HepG2 (cell line): Measurements from ENCODE around the gene TBC1D20. TPM values are rescaled to one million over a fixed set of nuclear protein-coding genes. Genes with fewer than 3 reads are reported as not detected.
A peak's percentile ranks its signal among the peaks of the same experiment; 100 is the strongest.

Experiments used
- BRCA1 ChIP-seq: sonication (generic); formaldehyde crosslinking; IDR thresholded peaks from 2 replicates; pipeline ENCODE4 v1.4.0; 2020; ENCODE audit warnings: missing genetic modification reagents
- ETV6 ChIP-seq: sonication (generic); formaldehyde crosslinking; conservative IDR thresholded peaks from 2 replicates; pipeline ENCODE4 v1.4.0; 2020; ENCODE audit warnings: missing genetic modification reagents
- KDM1A ChIP-seq: IDR thresholded peaks from 2 replicates; pipeline ENCODE4 v1.6.1; 2016; ENCODE audit warnings: missing compliant biosample characterization
- MIER2 ChIP-seq: IDR thresholded peaks from 2 replicates; pipeline ENCODE4 v1.6.1; 2016; ENCODE audit warnings: missing biosample characterization, missing genetic modification reagents
- NFE2L2 ChIP-seq: fragments of 150-350 bp; IDR thresholded peaks from 2 replicates; pipeline ENCODE4 v1.6.1; 2014; ENCODE audit warnings: low read length
- NR2C2 ChIP-seq: sonication (generic); formaldehyde crosslinking; IDR thresholded peaks from 2 replicates; pipeline ENCODE4 v1.4.0; 2020; ENCODE audit warnings: missing genetic modification reagents, mild to moderate bottlenecking, moderate library complexity, borderline replicate concordance
- PRPF4 ChIP-seq: fragments of 200-400 bp; formaldehyde crosslinking; IDR thresholded peaks from 2 replicates; pipeline ENCODE4 v1.6.1; 2016; ENCODE audit warnings: low read length, low read depth; ENCODE audit not compliant: poor library complexity, severe bottlenecking
- RBAK ChIP-seq: sonication (generic); formaldehyde crosslinking; IDR thresholded peaks from 2 replicates; pipeline ENCODE4 v1.5.1; 2020; ENCODE audit warnings: mild to moderate bottlenecking, missing genetic modification reagents
- RFX1 ChIP-seq: fragments of 450-650 bp; IDR thresholded peaks from 2 replicates; pipeline ENCODE4 v1.6.1; 2017
- SRSF9 ChIP-seq: fragments of 200-400 bp; formaldehyde crosslinking; IDR thresholded peaks from 2 replicates; pipeline ENCODE4 v1.6.1; 2018; ENCODE audit warnings: borderline replicate concordance, mild to moderate bottlenecking, low read depth, low read length; ENCODE audit not compliant: insufficient read depth, poor library complexity, severe bottlenecking
- TARDBP ChIP-seq: sonication (generic); formaldehyde crosslinking; IDR thresholded peaks from 2 replicates; pipeline ENCODE4 v1.8.0; 2022; ENCODE audit warnings: mild to moderate bottlenecking, missing genetic modification reagents
- ZEB1 ChIP-seq: IDR thresholded peaks from 2 replicates; pipeline ENCODE4 v1.6.1; 2012; ENCODE audit warnings: mild to moderate bottlenecking, low read depth, inconsistent platforms; ENCODE audit not compliant: insufficient replicate concordance
- ZKSCAN8 ChIP-seq: IDR thresholded peaks from 2 replicates; pipeline ENCODE4 v1.6.1; 2016; ENCODE audit warnings: borderline replicate concordance, missing genetic modification reagents, missing compliant biosample characterization
- ZNF124 ChIP-seq: sonication (generic); formaldehyde crosslinking; IDR thresholded peaks from 2 replicates; pipeline ENCODE4 v1.4.0; 2020; ENCODE audit warnings: missing genetic modification reagents
- ZNF326 ChIP-seq: sonication (generic); formaldehyde crosslinking; IDR thresholded peaks from 2 replicates; pipeline ENCODE4 v1.4.0; 2020; ENCODE audit warnings: missing genetic modification reagents, borderline replicate concordance
- ZNF552 ChIP-seq: sonication (generic); formaldehyde crosslinking; IDR thresholded peaks from 2 replicates; pipeline ENCODE4 v1.9.0; 2022; ENCODE audit warnings: missing genetic modification reagents, mild to moderate bottlenecking, borderline replicate concordance
- ZNF709 ChIP-seq: sonication (generic); formaldehyde crosslinking; IDR thresholded peaks from 2 replicates; pipeline ENCODE4 v1.5.0; 2020; ENCODE audit warnings: mild to moderate bottlenecking, missing genetic modification reagents
- polyA plus RNA-seq, 8 experiments: library from polyadenylated mRNA; depleted of rRNA in 3 of 8; stranded (reverse) in 7 of 8; unstranded in 1 of 8; fragments of >200 nt; fragmentation: Illumina TruSeq in 4 of 8; extraction: Trizol in 4 of 8; gene quantifications; 2 replicates each; pipeline versions ENCODE4 v1.2.1 to v1.2.3, GENCODE V29; 2011 to 2016; ENCODE audit warnings: low read depth in 4 of 8, missing spikeins in 1 of 8, mixed read lengths in 1 of 8; ENCODE audit not compliant: insufficient read depth in 1 of 8
- total RNA-seq, 5 experiments: library from RNA; depleted of rRNA; stranded (reverse); fragments of >200 nt; fragmentation: Illumina TruSeq; extraction: Trizol; gene quantifications; 2 replicates each; pipeline ENCODE4 v1.2.3, GENCODE V29; 2016; ENCODE audit warnings: low read depth in 1 of 5
- TF ChIP-seq, protein P1 (sequence below): sonication (generic); formaldehyde crosslinking; IDR thresholded peaks from 2 replicates; pipeline ENCODE4 v1.4.0; 2020; ENCODE audit warnings: missing genetic modification reagents, borderline replicate concordance
- TF ChIP-seq, protein P2 (sequence below): IDR thresholded peaks from 2 replicates; pipeline ENCODE4 v1.6.1; 2012; ENCODE audit warnings: inconsistent platforms
- TF ChIP-seq, protein P3 (sequence below): sonication (generic); formaldehyde crosslinking; IDR thresholded peaks from 2 replicates; pipeline ENCODE4 v1.4.0; 2020; ENCODE audit warnings: mild to moderate bottlenecking, missing genetic modification reagents
- TF ChIP-seq, protein P4 (sequence below): sonication (generic); formaldehyde crosslinking; IDR thresholded peaks from 2 replicates; pipeline ENCODE4 v1.8.0; 2022; ENCODE audit warnings: mild to moderate bottlenecking, missing genetic modification reagents, borderline replicate concordance

Gene TBC1D20
- total and polyA plus RNA-seq, 2 of the 13 experiments (the other 11 are each of a cell fraction or from before 2014, with no cell fraction given): 36.6 to 47.1 TPM

DNA sequence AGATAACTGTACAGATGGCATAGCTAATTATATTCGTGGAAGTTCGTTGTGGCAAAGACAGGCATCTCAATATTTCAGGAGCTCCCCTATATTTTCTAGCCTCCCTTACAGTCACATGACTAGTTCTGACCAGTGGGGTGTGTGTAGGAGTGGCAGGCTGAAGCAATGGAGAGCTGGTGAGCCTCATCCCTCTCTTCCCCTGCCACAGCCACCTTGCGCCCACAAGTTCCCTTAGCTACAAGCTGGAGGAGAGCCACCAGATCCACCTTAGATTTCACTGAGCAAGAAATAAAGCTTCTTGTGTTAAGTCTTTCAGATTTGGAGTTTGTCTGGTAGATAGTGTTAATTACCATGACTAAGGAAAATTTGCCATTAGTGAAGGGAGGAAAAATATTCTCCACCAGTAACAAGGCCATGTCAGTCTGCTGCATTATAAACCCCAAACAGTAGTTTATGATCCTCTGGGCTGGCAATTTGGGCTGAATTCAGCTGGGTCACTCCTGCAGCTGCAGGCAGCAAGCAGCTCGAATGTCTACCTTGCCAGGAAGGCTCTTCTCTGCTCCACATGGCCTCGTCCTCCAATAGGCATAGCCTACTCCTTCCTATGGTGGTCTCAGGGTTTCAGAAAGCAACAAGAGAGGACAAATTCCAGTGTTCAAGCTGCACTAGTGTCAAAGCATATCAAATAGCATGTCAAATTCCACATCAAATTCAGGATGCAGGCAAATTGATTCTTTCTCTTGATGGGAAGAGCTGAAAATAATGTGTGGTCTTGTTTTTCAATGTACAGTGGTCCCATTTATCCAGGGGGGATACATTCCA lies 61.7 kb downstream of the TBC1D20 start (continued):
- TF ChIP-seq, protein P1, sequence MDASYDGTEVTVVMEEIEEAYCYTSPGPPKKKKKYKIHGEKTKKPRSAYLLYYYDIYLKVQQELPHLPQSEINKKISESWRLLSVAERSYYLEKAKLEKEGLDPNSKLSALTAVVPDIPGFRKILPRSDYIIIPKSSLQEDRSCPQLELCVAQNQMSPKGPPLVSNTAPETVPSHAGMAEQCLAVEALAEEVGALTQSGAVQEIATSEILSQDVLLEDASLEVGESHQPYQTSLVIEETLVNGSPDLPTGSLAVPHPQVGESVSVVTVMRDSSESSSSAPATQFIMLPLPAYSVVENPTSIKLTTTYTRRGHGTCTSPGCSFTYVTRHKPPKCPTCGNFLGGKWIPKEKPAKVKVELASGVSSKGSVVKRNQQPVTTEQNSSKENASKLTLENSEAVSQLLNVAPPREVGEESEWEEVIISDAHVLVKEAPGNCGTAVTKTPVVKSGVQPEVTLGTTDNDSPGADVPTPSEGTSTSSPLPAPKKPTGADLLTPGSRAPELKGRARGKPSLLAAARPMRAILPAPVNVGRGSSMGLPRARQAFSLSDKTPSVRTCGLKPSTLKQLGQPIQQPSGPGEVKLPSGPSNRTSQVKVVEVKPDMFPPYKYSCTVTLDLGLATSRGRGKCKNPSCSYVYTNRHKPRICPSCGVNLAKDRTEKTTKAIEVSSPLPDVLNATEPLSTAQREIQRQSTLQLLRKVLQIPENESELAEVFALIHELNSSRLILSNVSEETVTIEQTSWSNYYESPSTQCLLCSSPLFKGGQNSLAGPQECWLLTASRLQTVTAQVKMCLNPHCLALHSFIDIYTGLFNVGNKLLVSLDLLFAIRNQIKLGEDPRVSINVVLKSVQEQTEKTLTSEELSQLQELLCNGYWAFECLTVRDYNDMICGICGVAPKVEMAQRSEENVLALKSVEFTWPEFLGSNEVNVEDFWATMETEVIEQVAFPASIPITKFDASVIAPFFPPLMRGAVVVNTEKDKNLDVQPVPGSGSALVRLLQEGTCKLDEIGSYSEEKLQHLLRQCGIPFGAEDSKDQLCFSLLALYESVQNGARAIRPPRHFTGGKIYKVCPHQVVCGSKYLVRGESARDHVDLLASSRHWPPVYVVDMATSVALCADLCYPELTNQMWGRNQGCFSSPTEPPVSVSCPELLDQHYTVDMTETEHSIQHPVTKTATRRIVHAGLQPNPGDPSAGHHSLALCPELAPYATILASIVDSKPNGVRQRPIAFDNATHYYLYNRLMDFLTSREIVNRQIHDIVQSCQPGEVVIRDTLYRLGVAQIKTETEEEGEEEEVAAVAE: no peak; the same call in 1 of the 2 replicates
- TF ChIP-seq ZKSCAN8 (CRISPR knock-in tag): no peak; the same call in 1 of the 2 replicates
- TF ChIP-seq, protein P2, sequence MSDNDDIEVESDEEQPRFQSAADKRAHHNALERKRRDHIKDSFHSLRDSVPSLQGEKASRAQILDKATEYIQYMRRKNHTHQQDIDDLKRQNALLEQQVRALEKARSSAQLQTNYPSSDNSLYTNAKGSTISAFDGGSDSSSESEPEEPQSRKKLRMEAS: peak; percentile 27; the same call in 1 of the 2 replicates
- no peak for TF ChIP-seq KDM1A (CRISPR knock-in tag)
- no peak for TF ChIP-seq NR2C2 (CRISPR knock-in tag)
- no peak for TF ChIP-seq PRPF4
- no peak for TF ChIP-seq ZNF709 (CRISPR knock-in tag)
- no peak for TF ChIP-seq SRSF9
- no peak for TF ChIP-seq BRCA1 (CRISPR knock-in tag)
- no peak for TF ChIP-seq RBAK (CRISPR knock-in tag)
- TF ChIP-seq, protein P3, sequence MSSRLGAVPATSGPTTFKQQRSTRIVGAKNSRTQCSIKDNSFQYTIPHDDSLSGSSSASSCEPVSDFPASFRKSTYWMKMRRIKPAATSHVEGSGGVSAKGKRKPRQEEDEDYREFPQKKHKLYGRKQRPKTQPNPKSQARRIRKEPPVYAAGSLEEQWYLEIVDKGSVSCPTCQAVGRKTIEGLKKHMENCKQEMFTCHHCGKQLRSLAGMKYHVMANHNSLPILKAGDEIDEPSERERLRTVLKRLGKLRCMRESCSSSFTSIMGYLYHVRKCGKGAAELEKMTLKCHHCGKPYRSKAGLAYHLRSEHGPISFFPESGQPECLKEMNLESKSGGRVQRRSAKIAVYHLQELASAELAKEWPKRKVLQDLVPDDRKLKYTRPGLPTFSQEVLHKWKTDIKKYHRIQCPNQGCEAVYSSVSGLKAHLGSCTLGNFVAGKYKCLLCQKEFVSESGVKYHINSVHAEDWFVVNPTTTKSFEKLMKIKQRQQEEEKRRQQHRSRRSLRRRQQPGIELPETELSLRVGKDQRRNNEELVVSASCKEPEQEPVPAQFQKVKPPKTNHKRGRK (CRISPR knock-in tag): no peak
- TF ChIP-seq MIER2 (CRISPR knock-in tag): 0 out of 2 replicates have a peak, but pooled peaks have one; percentile 7
- TF ChIP-seq ZNF552 (CRISPR knock-in tag): no peak
- no peak; the same call in 1 of the 2 replicates for TF ChIP-seq TARDBP
- TF ChIP-seq RFX1: no peak
- TF ChIP-seq ZEB1: no peak
- peak; percentile 68; the same call in 1 of the 2 replicates for TF ChIP-seq NFE2L2
- TF ChIP-seq, protein P4, sequence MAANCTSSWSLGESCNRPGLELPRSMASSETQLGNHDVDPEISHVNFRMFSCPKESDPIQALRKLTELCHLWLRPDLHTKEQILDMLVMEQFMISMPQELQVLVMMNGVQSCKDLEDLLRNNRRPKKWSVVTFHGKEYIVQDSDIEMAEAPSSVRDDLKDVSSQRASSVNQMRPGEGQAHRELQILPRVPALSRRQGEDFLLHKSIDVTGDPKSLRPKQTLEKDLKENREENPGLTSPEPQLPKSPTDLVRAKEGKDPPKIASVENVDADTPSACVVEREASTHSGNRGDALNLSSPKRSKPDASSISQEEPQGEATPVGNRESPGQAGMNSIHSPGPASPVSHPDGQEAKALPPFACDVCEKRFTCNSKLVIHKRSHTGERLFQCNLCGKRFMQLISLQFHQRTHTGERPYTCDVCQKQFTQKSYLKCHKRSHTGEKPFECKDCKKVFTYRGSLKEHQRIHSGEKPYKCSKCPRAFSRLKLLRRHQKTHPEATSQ (CRISPR knock-in tag): no peak
- TF ChIP-seq ZNF124 (CRISPR knock-in tag): peak; percentile 19; the same call in 1 of the 2 replicates
- peak; percentile 53; the same call in 1 of the 2 replicates for TF ChIP-seq ZNF326
- TF ChIP-seq ETV6 (CRISPR knock-in tag): no peak
